ENCODE results near the gene APPL2.
"Not testable (repeated sequence)": the region's sequence is repeated elsewhere in the genome, so short reads cannot be mapped to it uniquely, and the experiment has no call there.

APPL2 gene

GRCh38 chr12:105189293-105189692 is 46.7 kb downstream of the APPL2 start:
- DNase-seq: no peak

- not testable (repeated sequence) for DNase-seq
These were observed 52.0 kb downstream of the APPL2 start for GRCh38 chr12:105183976-105184375.

- DNase-seq: not testable (repeated sequence)
These were observed 52.6 kb downstream of the APPL2 start for GRCh38 chr12:105183406-105183805.

GRCh38 chr12:105179114-105179513 is 56.9 kb downstream of the APPL2 start:
- DNase-seq: not testable (repeated sequence)

GRCh38 chr12:105177208-105177607 is 58.8 kb downstream of the APPL2 start:
- DNase-seq: no peak

- no peak for DNase-seq
These were observed 60.5 kb downstream of the APPL2 start for GRCh38 chr12:105175397-105175990.

GRCh38 chr12:105171691-105172436 is 64.1 kb downstream of the APPL2 start:
- no peak for DNase-seq

- no peak for DNase-seq
These were observed 65.8 kb downstream of the APPL2 start for GRCh38 chr12:105170139-105170538.

- DNase-seq: no peak
These were observed 68.0 kb downstream of the APPL2 start for GRCh38 chr12:105168006-105168405.

- DNase-seq: no peak
These were observed 68.6 kb downstream of the APPL2 start for GRCh38 chr12:105167346-105167745.

GRCh38 chr12:105166736-105167135 is 69.2 kb downstream of the APPL2 start:
- no peak for DNase-seq

- no peak for DNase-seq
These were observed 71.9 kb downstream of the APPL2 start for GRCh38 chr12:105164068-105164467.

GRCh38 chr12:105162174-105162573 is 73.8 kb downstream of the APPL2 start:
- no peak for DNase-seq

- DNase-seq: no peak
These were observed 77.1 kb downstream of the APPL2 start for GRCh38 chr12:105158876-105159275.

GRCh38 chr12:105157606-105158005 is 78.4 kb downstream of the APPL2 start:
- no peak for DNase-seq

- no peak for DNase-seq
These were observed 79.7 kb downstream of the APPL2 start for GRCh38 chr12:105156260-105156659.

GRCh38 chr12:105142259-105142658 is 93.7 kb downstream of the APPL2 start:
- no peak for DNase-seq

- no peak for DNase-seq
These were observed 94.6 kb downstream of the APPL2 start for GRCh38 chr12:105141320-105141922.

GRCh38 chr12:105138248-105138647 is 97.7 kb downstream of the APPL2 start:
- DNase-seq: no peak
